HL-60 (cell line): ENCODE results near the gene MID1.

Experiments used
- DNase-seq, 2 experiments: peaks; one replicate each; pipeline ENCODE4 v3.0.0-alpha.2; 2010 to 2020; ENCODE audit warnings: low read depth in 1 of 2, low spot score in 1 of 2
- H3K27ac ChIP-seq: fragments of 250-450 bp; sonication (Bioruptor Pico); replicated peaks from 2 replicates; pipeline ENCODE4 v1.5.1; 2020; ENCODE audit warnings: mild to moderate bottlenecking, moderate library complexity
- H3K27me3 ChIP-seq: fragments of 250-450 bp; sonication (Bioruptor Pico); 2 replicates; pipeline ENCODE4 v1.5.1; 2021; ENCODE audit warnings: mild to moderate bottlenecking, moderate library complexity; ENCODE audit not compliant: insufficient read depth, poor library complexity, severe bottlenecking
- H3K4me3 ChIP-seq: replicated peaks from 2 replicates; pipeline ENCODE4 v1.5.1; 2011; ENCODE audit warnings: mild to moderate bottlenecking, control low read depth, low read length; ENCODE audit not compliant: insufficient read depth
- GABPA ChIP-seq: IDR thresholded peaks from 2 replicates; pipeline ENCODE4 v1.6.1; 2012; ENCODE audit warnings: low read depth
- POLR2AphosphoS5 ChIP-seq: IDR thresholded peaks from 2 replicates; pipeline ENCODE4 v1.6.1; 2012; ENCODE audit warnings: low read depth
- REST ChIP-seq: IDR thresholded peaks from 2 replicates; pipeline ENCODE4 v1.6.1; 2012; ENCODE audit warnings: low read depth; ENCODE audit not compliant: insufficient replicate concordance
- SPI1 ChIP-seq: IDR thresholded peaks from 2 replicates; pipeline ENCODE4 v1.6.1; 2012; ENCODE audit warnings: low read depth, mild to moderate bottlenecking, borderline replicate concordance
- TF ChIP-seq, protein P1 (sequence below): IDR thresholded peaks from one replicate; pipeline ENCODE4 v1.5.1; 2011; ENCODE audit warnings: low read length, control low read depth, inconsistent platforms; ENCODE audit not compliant: insufficient read depth

The MID1 gene

GRCh38 chrX:10545882-10546281 is 74.5 kb downstream of the MID1 start:
- Histone ChIP-seq H3K27me3 (no peaks in the 10 kb centered on the region), H3K27ac (no peak overlapping the region), H3K4me3 (no peak overlapping the region)
- no peak for DNase-seq
- no peak for TF ChIP-seq SPI1
- TF ChIP-seq REST: no peak
- TF ChIP-seq, protein P1, sequence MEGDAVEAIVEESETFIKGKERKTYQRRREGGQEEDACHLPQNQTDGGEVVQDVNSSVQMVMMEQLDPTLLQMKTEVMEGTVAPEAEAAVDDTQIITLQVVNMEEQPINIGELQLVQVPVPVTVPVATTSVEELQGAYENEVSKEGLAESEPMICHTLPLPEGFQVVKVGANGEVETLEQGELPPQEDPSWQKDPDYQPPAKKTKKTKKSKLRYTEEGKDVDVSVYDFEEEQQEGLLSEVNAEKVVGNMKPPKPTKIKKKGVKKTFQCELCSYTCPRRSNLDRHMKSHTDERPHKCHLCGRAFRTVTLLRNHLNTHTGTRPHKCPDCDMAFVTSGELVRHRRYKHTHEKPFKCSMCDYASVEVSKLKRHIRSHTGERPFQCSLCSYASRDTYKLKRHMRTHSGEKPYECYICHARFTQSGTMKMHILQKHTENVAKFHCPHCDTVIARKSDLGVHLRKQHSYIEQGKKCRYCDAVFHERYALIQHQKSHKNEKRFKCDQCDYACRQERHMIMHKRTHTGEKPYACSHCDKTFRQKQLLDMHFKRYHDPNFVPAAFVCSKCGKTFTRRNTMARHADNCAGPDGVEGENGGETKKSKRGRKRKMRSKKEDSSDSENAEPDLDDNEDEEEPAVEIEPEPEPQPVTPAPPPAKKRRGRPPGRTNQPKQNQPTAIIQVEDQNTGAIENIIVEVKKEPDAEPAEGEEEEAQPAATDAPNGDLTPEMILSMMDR: no peak
- TF ChIP-seq POLR2AphosphoS5: no peak
- no peak for TF ChIP-seq GABPA

- TF ChIP-seq SPI1 (no peak), REST (no peak), GABPA (no peak)
- TF ChIP-seq, protein P1: no peak
- DNase-seq: no peak
- H3K27ac ChIP-seq: no peak overlapping the region
- H3K4me3 ChIP-seq: no peak overlapping the region
- no peaks in the 10 kb centered on the region for H3K27me3 ChIP-seq
These were observed 77.8 kb downstream of the MID1 start for GRCh38 chrX:10542586-10542985.

- TF ChIP-seq SPI1 (no peak), POLR2AphosphoS5 (no peak), GABPA (no peak), REST (no peak)
- TF ChIP-seq, protein P1: no peak
- H3K27me3 ChIP-seq: no peaks in the 10 kb centered on the region
- DNase-seq: no peak
- H3K27ac ChIP-seq: no peak overlapping the region
- no peak overlapping the region for H3K4me3 ChIP-seq
These were observed 81.6 kb downstream of the MID1 start for GRCh38 chrX:10538831-10539230.
